Measurements from ENCODE around the gene MYCBPAP. TPM values are rescaled to one million over a fixed set of nuclear protein-coding genes. Genes with fewer than 3 reads are reported as not detected.

Gene MYCBPAP
- total and polyA plus RNA-seq, 3 donors from 2014 or later, result 75.9 to 315 (median 91.7) TPM

- H3K27ac ChIP-seq, result no peak overlapping the region
- no peak for TF ChIP-seq POLR2A (IDR thresholded peaks at IDR 0.05)
- no peak for TF ChIP-seq CTCF (IDR thresholded peaks at IDR 0.05)
- no peaks in the 10 kb centered on the region for H3K36me3 ChIP-seq (ENCODE audit: low read depth, missing control alignments)
- intact Hi-C loops (cut with DNase I; ENCODE audit: low total_unique reads), result no loop called here
- WGBS, 2 donors, result 97% methylated on average over 7 to 14 of the region's 14 CpGs
- H3K27me3 ChIP-seq, result no peaks in the 10 kb centered on the region
- peaks cover 7% of the 10 kb centered on the region for H3K4me1 ChIP-seq
- no peak for DNase-seq
- H3K9me3 ChIP-seq, result no peaks in the 10 kb centered on the region
- H3K4me3 ChIP-seq, result no peak overlapping the region
Observed at GRCh38 chr17:50461550-50462132, 46.6 kb upstream of the MYCBPAP start.

GRCh38 chr17:50462446-50462845 lies 45.8 kb upstream of the MYCBPAP start:
- Histone ChIP-seq H3K4me3 (no peak overlapping the region), H3K27ac (no peak overlapping the region), H3K9me3 (no peaks in the 10 kb centered on the region), H3K4me1 (peaks cover 7% of the 10 kb centered on the region), H3K27me3 (no peaks in the 10 kb centered on the region), H3K36me3 (ENCODE audit: low read depth, missing control alignments) (no peaks in the 10 kb centered on the region)
- WGBS, 2 donors, result 79 to 84% methylated on average over 7 to 9 of the region's 9 CpGs
- no peak for DNase-seq
- TF ChIP-seq CTCF (IDR thresholded peaks at IDR 0.05) (no peak), POLR2A (IDR thresholded peaks at IDR 0.05) (no peak)
- intact Hi-C loops (cut with DNase I; ENCODE audit: low total_unique reads), result no loop called here

- intact Hi-C loops (cut with DNase I; ENCODE audit: low total_unique reads), result no loop called here
- no peak overlapping the region for H3K4me3 ChIP-seq
- peaks cover 18% of the 10 kb centered on the region for H3K4me1 ChIP-seq
- TF ChIP-seq POLR2A (IDR thresholded peaks at IDR 0.05) (no peak), CTCF (IDR thresholded peaks at IDR 0.05) (no peak)
- no peaks in the 10 kb centered on the region for H3K27me3 ChIP-seq
- no peak for DNase-seq
- no peaks in the 10 kb centered on the region for H3K9me3 ChIP-seq
- no peak overlapping the region for H3K27ac ChIP-seq
- 93 to 100% methylated on average over 3 of the region's 3 CpGs for WGBS, 2 donors
- H3K36me3 ChIP-seq (ENCODE audit: low read depth, missing control alignments), result no peaks in the 10 kb centered on the region
Observed at GRCh38 chr17:50464121-50464520, 44.1 kb upstream of the MYCBPAP start.

GRCh38 chr17:50464736-50465135 lies 43.5 kb upstream of the MYCBPAP start:
- 89 to 94% methylated on average over 4 of the region's 4 CpGs for WGBS, 2 donors
- TF ChIP-seq CTCF (IDR thresholded peaks at IDR 0.05) (no peak), POLR2A (IDR thresholded peaks at IDR 0.05) (no peak)
- H3K4me3 ChIP-seq, result no peak overlapping the region
- intact Hi-C loops (cut with DNase I; ENCODE audit: low total_unique reads), result no loop called here
- H3K9me3 ChIP-seq, result no peaks in the 10 kb centered on the region
- DNase-seq, result no peak
- no peaks in the 10 kb centered on the region for H3K27me3 ChIP-seq
- no peaks in the 10 kb centered on the region for H3K36me3 ChIP-seq (ENCODE audit: low read depth, missing control alignments)
- no peak overlapping the region for H3K27ac ChIP-seq
- peaks cover 24% of the 10 kb centered on the region for H3K4me1 ChIP-seq

GRCh38 chr17:50465171-50465570 lies 43.1 kb upstream of the MYCBPAP start:
- no peaks in the 10 kb centered on the region for H3K27me3 ChIP-seq
- intact Hi-C loops (cut with DNase I; ENCODE audit: low total_unique reads), result no loop called here
- TF ChIP-seq POLR2A (IDR thresholded peaks at IDR 0.05) (no peak), CTCF (IDR thresholded peaks at IDR 0.05) (no peak)
- H3K4me1 ChIP-seq, result peaks cover 28% of the 10 kb centered on the region
- 83 to 97% methylated on average over 1 to 6 of the region's 6 CpGs for WGBS, 2 donors
- DNase-seq, result no peak
- H3K4me3 ChIP-seq, result no peak overlapping the region
- H3K27ac ChIP-seq, result no peak overlapping the region
- no peaks in the 10 kb centered on the region for H3K36me3 ChIP-seq (ENCODE audit: low read depth, missing control alignments)
- H3K9me3 ChIP-seq, result no peaks in the 10 kb centered on the region

Data from testis (tissue), 3 donors.